VCaP (cell line): ENCODE results near the gene DOK7.

Experiments
- H3K27ac ChIP-seq: fragments of 450-650 bp; 2 replicates; pipeline ENCODE4 v1.5.1; 2017
- TF ChIP-seq, protein P1 (sequence below): fragments of 450-650 bp; conservative IDR thresholded peaks from 2 replicates; pipeline ENCODE4 v1.5.1; 2017; ENCODE audit warnings: mild to moderate bottlenecking, moderate library complexity

Gene DOK7

DNA sequence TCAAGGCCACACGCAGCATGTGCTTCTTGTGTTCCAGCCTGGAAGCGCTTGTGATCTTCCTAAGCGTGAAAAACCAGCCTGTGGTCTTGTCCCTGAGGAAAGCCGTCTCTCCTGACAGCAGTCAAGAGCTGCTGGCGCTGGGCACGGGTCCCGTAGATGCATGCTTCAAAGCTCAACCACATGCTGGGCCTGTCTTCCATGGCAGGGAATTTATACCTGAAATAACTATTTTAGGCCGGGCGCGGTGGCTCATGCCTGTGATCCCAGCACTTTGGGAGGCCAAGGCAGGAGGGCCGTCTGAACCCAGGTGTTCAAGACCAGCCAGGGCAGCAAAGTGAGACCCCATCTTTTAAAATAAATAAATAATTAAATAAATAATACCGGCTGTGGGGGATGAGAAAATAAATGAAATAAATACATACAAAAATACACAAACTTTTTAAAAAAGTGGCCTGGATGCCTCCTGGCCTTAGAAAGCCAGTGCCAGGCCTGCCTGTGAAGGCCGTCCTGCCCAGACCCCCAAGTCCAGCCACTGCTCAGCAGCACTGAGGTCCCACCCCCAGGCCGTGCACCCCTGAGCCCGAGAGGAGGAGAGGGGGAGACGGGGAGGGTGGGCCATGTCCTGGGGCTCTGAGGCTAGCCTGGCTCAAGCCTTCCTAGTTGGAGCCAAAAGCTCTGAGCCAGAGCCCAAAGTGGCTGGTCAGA lies 58.7 kb downstream of the DOK7 start:
- TF ChIP-seq, protein P1, sequence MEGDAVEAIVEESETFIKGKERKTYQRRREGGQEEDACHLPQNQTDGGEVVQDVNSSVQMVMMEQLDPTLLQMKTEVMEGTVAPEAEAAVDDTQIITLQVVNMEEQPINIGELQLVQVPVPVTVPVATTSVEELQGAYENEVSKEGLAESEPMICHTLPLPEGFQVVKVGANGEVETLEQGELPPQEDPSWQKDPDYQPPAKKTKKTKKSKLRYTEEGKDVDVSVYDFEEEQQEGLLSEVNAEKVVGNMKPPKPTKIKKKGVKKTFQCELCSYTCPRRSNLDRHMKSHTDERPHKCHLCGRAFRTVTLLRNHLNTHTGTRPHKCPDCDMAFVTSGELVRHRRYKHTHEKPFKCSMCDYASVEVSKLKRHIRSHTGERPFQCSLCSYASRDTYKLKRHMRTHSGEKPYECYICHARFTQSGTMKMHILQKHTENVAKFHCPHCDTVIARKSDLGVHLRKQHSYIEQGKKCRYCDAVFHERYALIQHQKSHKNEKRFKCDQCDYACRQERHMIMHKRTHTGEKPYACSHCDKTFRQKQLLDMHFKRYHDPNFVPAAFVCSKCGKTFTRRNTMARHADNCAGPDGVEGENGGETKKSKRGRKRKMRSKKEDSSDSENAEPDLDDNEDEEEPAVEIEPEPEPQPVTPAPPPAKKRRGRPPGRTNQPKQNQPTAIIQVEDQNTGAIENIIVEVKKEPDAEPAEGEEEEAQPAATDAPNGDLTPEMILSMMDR: no peak

DNA sequence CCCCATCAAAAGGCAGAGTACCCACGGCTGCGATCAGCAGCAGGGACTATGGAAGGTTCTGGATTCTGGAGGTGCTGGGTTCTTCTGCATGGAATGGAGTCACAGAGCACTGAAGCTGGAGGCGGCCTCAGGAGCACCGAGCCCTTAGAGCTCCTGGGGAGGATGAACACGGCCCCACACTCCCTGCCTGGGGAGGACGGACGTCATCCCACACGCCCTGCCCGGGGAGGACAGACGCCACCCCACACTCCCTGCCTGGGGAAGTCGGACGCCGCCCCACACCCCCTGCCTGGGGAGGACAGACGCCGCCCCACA lies 59.2 kb downstream of the DOK7 start:
- TF ChIP-seq, protein P1: no peak
- H3K27ac ChIP-seq: no peak overlapping the region

More for the DNA sequence above, 58.7 kb downstream of the DOK7 start:
- H3K27ac ChIP-seq: no peak overlapping the region

DNA sequence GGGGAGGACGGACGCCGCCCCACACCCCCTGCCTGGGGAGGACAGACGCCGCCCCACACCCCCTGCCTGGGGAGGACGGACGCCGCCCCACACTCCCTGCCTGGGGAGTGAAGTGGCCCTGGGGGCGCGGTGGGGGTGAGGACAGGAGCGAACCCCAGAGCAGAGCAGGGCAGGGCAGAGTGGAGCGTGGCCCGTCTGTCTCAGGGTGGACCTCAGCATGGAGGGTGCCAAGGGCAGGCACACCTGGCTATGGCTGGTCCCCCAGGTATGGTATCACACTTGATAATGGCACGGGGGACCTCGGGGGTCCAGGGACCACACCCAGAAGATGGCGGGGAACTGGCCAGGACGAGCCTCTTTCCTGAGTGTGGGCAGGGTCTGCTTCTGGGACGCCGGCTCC lies 59.5 kb downstream of the DOK7 start:
- H3K27ac ChIP-seq: no peak overlapping the region
- TF ChIP-seq, protein P1: no peak

DNA sequence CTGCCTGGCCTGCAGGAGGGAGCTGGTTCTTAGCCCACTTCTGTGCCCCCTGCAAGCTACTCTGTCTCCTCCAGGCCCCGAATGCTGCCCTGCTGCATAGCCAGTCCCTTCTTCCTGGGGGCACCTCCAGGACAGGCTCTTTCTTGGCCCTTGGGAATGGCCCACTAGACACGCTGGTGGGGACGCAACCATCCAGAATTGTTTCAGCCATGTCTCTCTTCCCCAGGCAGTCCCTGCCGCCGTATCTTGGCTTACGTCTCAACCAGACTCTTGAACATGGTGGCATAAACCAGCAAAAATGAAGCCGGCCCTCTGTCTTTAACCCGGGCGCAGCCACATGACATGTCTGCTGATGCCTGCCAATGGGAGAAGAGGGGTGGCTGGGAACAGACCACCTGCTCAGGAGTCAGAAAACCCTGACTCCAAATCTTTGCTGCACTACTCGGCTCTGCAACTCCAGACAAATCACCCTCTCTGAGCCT lies 60.1 kb downstream of the DOK7 start:
- TF ChIP-seq, protein P1: no peak
- H3K27ac ChIP-seq: no peak overlapping the region

DNA sequence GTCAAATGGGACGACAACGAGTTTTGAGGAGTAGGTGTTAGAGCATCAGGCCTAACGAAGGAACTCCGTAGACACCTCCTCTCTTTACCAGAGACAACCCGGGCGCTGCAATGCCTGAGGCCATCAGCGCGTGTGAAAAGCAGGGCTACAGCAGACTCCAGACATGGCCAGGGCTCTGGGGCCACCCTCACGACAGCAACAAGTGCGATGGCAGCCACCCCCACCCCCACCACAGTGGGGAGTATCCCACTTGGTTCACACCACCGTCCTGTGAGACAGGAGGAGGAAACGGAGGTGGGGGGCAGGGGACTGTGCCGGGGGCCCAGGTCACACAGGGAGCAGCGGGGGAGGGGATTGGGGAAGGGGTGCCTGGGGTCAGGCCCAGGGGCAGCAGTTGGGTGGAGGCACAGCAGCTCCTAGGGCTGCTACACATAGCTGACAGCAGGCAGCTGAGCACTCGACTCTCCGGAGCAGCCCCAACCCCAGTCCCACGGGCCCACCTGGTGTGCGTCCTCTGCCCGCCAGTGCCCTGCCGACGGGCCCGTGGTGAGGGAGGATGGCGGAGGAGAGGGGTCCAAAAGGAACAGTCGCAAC lies 60.6 kb downstream of the DOK7 start:
- TF ChIP-seq, protein P1: no peak
- H3K27ac ChIP-seq: no peak overlapping the region

DNA sequence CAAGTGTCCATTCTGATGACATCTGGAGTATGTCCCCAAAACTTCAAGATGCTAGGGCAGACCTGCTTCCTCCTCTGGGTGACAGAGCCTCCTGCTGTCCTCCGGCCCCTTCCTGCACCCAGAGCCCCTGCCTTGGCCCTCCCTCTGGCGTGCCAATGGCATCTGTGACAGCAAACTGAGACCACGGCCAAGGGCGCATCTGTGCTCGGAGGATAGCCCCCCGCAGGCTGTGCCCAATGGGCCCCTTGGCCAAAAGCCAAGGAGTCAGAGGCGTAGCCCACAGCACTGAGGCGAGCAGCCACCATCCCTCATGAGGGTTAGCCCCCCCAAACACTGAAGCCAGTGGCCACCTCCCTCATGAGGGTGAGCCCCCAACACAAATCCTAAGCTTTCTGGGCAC lies 61.2 kb downstream of the DOK7 start:
- TF ChIP-seq, protein P1: no peak

DNA sequence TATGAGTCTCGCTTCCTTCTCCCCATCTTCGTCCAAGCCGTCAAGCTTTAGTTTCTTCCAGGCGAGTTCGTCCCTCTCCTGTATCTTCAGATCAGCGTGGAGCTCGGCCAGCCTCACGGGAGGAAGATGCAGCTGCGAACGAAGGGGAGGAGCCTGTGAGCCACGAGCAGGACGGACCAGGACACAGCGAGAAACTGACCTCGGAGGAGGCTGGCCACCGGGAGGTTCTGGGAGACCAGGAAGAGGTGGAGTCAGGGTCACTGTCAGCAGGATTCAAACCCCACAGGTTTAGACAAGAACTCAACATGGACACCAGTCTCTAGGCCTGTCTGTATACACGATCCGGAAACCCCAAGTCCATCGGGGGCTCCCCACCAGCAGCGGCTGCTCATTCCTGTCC lies 61.8 kb downstream of the DOK7 start:
- TF ChIP-seq, protein P1: no peak
- H3K27ac ChIP-seq: no peak overlapping the region; the same call in 1 of the 2 replicates

More for the DNA sequence above, 61.2 kb downstream of the DOK7 start:
- H3K27ac ChIP-seq: no peak overlapping the region
